ENCODE data around the gene ZFYVE28.

ZFYVE28 gene

GRCh38 chr4:2428496-2429213 lies 10.2 kb upstream of the ZFYVE28 start:
- no peak for DNase-seq

GRCh38 chr4:2427383-2428334 lies 9.2 kb upstream of the ZFYVE28 start:
- no peak for DNase-seq

- no peak for DNase-seq
Measured at GRCh38 chr4:2426711-2427275, 8.3 kb upstream of the ZFYVE28 start.

GRCh38 chr4:2426069-2426397 lies 7.6 kb upstream of the ZFYVE28 start:
- no peak for DNase-seq

- DNase-seq, result no peak
Measured at GRCh38 chr4:2425386-2426068, 7.1 kb upstream of the ZFYVE28 start.

- no peak for DNase-seq
Measured at GRCh38 chr4:2424581-2424980, 6.1 kb upstream of the ZFYVE28 start.

GRCh38 chr4:2423695-2424094 lies 5.2 kb upstream of the ZFYVE28 start:
- no peak for DNase-seq

GRCh38 chr4:2423066-2423465 lies 4.6 kb upstream of the ZFYVE28 start:
- DNase-seq, result no peak

GRCh38 chr4:2421928-2422327 lies 3.5 kb upstream of the ZFYVE28 start:
- DNase-seq, result no peak

GRCh38 chr4:2419814-2420213 lies 1.4 kb upstream of the ZFYVE28 start:
- no peak for DNase-seq

GRCh38 chr4:2418650-2419571 lies 466 bp upstream of the ZFYVE28 start, which contains the start of gene CFAP99:
CFAP99 (plus strand) TSS chr4:2418955.
- peak; percentile 95 for DNase-seq

GRCh38 chr4:2417226-2417764 lies 1.1 kb downstream of the ZFYVE28 start:
- DNase-seq, result no peak

- no peak for DNase-seq
Measured at GRCh38 chr4:2416564-2417225, 1.8 kb downstream of the ZFYVE28 start.

- no peak for DNase-seq
Measured at GRCh38 chr4:2415881-2416563, 2.4 kb downstream of the ZFYVE28 start.

- DNase-seq, result no peak
Measured at GRCh38 chr4:2415213-2415612, 3.2 kb downstream of the ZFYVE28 start.

GRCh38 chr4:2413821-2414610 lies 4.4 kb downstream of the ZFYVE28 start:
- DNase-seq, result peak; percentile 37

GRCh38 chr4:2412885-2413716 lies 5.3 kb downstream of the ZFYVE28 start:
- DNase-seq, result peak; percentile 98

- peak; percentile 82 for DNase-seq
Measured at GRCh38 chr4:2412534-2412884, 5.9 kb downstream of the ZFYVE28 start.
